KMS-11 (cell line): ENCODE data around the gene HECW1.

Experiments
- H2AFZ ChIP-seq: fragments of 200-600 bp; sonication (generic); 2 replicates; pipeline ENCODE4 v1.6.1; 2016; ENCODE audit warnings: antibody characterized with exemption, mixed run types, low read depth
- H3K27ac ChIP-seq: fragments of 200-600 bp; sonication (generic); 2 replicates; pipeline ENCODE4 v1.6.1; 2016; ENCODE audit warnings: mild to moderate bottlenecking, mixed run types
- H3K27me3 ChIP-seq: fragments of 200-600 bp; sonication (generic); 2 replicates; pipeline ENCODE4 v1.6.1; 2017; ENCODE audit warnings: mild to moderate bottlenecking, low read depth, mixed run types, moderate library complexity; ENCODE audit not compliant: insufficient read depth
- H3K36me3 ChIP-seq: fragments of 200-600 bp; sonication (generic); 2 replicates; pipeline ENCODE4 v1.6.1; 2017; ENCODE audit warnings: mild to moderate bottlenecking, mixed run types; ENCODE audit not compliant: insufficient read depth
- H3K4me1 ChIP-seq: fragments of 200-600 bp; sonication (generic); 2 replicates; pipeline ENCODE4 v1.6.1; 2016; ENCODE audit warnings: mild to moderate bottlenecking, low read depth, mixed run types; ENCODE audit not compliant: poor library complexity, severe bottlenecking
- H3K4me2 ChIP-seq: fragments of 200-600 bp; sonication (generic); 2 replicates; pipeline ENCODE4 v1.7.0; 2016; ENCODE audit warnings: mild to moderate bottlenecking, mixed run types
- H3K4me3 ChIP-seq: fragments of 200-600 bp; sonication (generic); IDR thresholded peaks from 2 replicates; pipeline ENCODE4 v1.6.1; 2017; ENCODE audit warnings: low read depth, low read length, mixed read lengths; ENCODE audit not compliant: insufficient read depth
- H3K79me2 ChIP-seq: fragments of 200-600 bp; sonication (generic); 2 replicates; pipeline ENCODE4 v1.6.1; 2016; ENCODE audit warnings: low read depth, mixed run types; ENCODE audit not compliant: insufficient read depth
- H3K9ac ChIP-seq: fragments of 200-600 bp; sonication (generic); 2 replicates; pipeline ENCODE4 v1.6.1; 2016; ENCODE audit warnings: mild to moderate bottlenecking, mixed run types
- H4K20me1 ChIP-seq: fragments of 200-600 bp; sonication (generic); 2 replicates; pipeline ENCODE4 v1.6.1; 2016; ENCODE audit warnings: mild to moderate bottlenecking, mixed run types; ENCODE audit not compliant: insufficient read depth
- CTCF ChIP-seq: fragments of 200-600 bp; sonication (generic); conservative IDR thresholded peaks from 2 replicates; pipeline ENCODE4 v1.6.1; 2017; ENCODE audit warnings: low read depth, mild to moderate bottlenecking, antibody characterized with exemption, low read length, moderate library complexity, mixed read lengths

HECW1 gene

GRCh38 chr7:43155636-43156035, 43.2 kb downstream of the HECW1 start:
- Histone ChIP-seq H3K79me2 (no peaks in the 10 kb centered on the region), H3K4me2 (no peak overlapping the region), H3K27ac (no peak overlapping the region), H3K27me3 (no peaks in the 10 kb centered on the region), H3K4me3 (no peak overlapping the region), H2AFZ (no peak overlapping the region), H3K36me3 (no peaks in the 10 kb centered on the region), H4K20me1 (no peaks in the 10 kb centered on the region), H3K4me1 (no peaks in the 10 kb centered on the region), H3K9ac (no peak overlapping the region)
- TF ChIP-seq CTCF = no peak

GRCh38 chr7:43163885-43164284, 51.4 kb downstream of the HECW1 start:
- H3K4me2 ChIP-seq = peak overlapping the region; percentile 54
- no peaks in the 10 kb centered on the region for H3K27me3 ChIP-seq
- H3K79me2 ChIP-seq = no peaks in the 10 kb centered on the region
- H3K36me3 ChIP-seq = no peaks in the 10 kb centered on the region
- peaks cover 30% of the 10 kb centered on the region for H3K4me1 ChIP-seq
- TF ChIP-seq CTCF = no peak
- no peak overlapping the region for H3K27ac ChIP-seq
- H3K9ac ChIP-seq = no peak overlapping the region
- no peak overlapping the region for H2AFZ ChIP-seq
- no peak overlapping the region for H3K4me3 ChIP-seq
- no peaks in the 10 kb centered on the region for H4K20me1 ChIP-seq

GRCh38 chr7:43164757-43165156, 52.3 kb downstream of the HECW1 start:
- Histone ChIP-seq H3K27ac (peak overlapping the region; percentile 28; the same call in 1 of the 2 replicates), H3K9ac (no peak overlapping the region), H3K36me3 (no peaks in the 10 kb centered on the region), H3K4me2 (peak overlapping the region; percentile 54), H3K27me3 (no peaks in the 10 kb centered on the region), H3K79me2 (no peaks in the 10 kb centered on the region), H3K4me3 (no peak overlapping the region), H2AFZ (peak overlapping the region; percentile 31; the same call in 1 of the 2 replicates), H4K20me1 (no peaks in the 10 kb centered on the region), H3K4me1 (peaks cover 30% of the 10 kb centered on the region)
- TF ChIP-seq CTCF = no peak

GRCh38 chr7:43166686-43167085, 54.2 kb downstream of the HECW1 start:
- H3K79me2 ChIP-seq = no peaks in the 10 kb centered on the region
- no peaks in the 10 kb centered on the region for H4K20me1 ChIP-seq
- H3K4me3 ChIP-seq = no peak overlapping the region
- no peak overlapping the region for H2AFZ ChIP-seq
- no peak overlapping the region for H3K9ac ChIP-seq
- no peaks in the 10 kb centered on the region for H3K36me3 ChIP-seq
- H3K27me3 ChIP-seq = no peaks in the 10 kb centered on the region
- H3K27ac ChIP-seq = no peak overlapping the region
- no peak overlapping the region for H3K4me2 ChIP-seq
- TF ChIP-seq CTCF = no peak
- H3K4me1 ChIP-seq = peaks cover 30% of the 10 kb centered on the region

- Histone ChIP-seq H3K4me2 (no peak overlapping the region), H3K36me3 (no peaks in the 10 kb centered on the region), H3K27me3 (no peaks in the 10 kb centered on the region), H4K20me1 (no peaks in the 10 kb centered on the region), H3K27ac (no peak overlapping the region), H2AFZ (no peak overlapping the region), H3K4me3 (no peak overlapping the region), H3K79me2 (no peaks in the 10 kb centered on the region), H3K9ac (no peak overlapping the region), H3K4me1 (peaks cover 24% of the 10 kb centered on the region)
- TF ChIP-seq CTCF = no peak
Measured at GRCh38 chr7:43169076-43169475, 56.6 kb downstream of the HECW1 start.
